DOHH2 (cell line): ENCODE results near the gene TEPSIN.

ENCODE experiments used
- EZH2phosphoT487 ChIP-seq: fragments of 200-600 bp; sonication (generic); IDR thresholded peaks from 2 replicates; pipeline ENCODE4 v1.6.1; 2017; ENCODE audit warnings: borderline replicate concordance, mild to moderate bottlenecking, antibody characterized with exemption, low read length, moderate library complexity, mixed read lengths
- TF ChIP-seq, protein P1 (sequence below): fragments of 200-600 bp; sonication (generic); IDR thresholded peaks from one replicate; pipeline ENCODE4 v1.5.1; 2014; ENCODE audit warnings: antibody characterized with exemption, mild to moderate bottlenecking, low read depth, low read length; ENCODE audit not compliant: poor library complexity, severe bottlenecking

DNA sequence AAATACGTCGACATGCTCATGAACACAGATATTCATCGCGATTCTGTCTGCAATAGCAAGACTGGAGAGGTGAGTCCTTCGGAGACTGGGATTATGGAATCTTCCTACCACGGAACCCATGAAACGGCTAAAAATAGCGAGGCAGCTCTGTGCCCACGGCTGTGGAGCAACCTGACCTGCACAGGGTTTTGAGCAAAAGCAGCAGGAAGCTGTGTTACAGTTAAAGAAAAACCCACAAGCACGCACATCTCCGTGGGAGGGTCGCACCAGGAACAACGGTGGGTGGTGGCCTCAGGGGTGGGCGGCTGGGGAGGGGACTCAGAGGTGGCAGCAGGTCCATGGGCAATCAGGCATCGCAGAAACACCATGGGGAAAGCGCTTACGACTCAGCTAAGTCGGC is 31.4 kb upstream of the TEPSIN start:
- no peak for TF ChIP-seq EZH2phosphoT487
- TF ChIP-seq, protein P1, sequence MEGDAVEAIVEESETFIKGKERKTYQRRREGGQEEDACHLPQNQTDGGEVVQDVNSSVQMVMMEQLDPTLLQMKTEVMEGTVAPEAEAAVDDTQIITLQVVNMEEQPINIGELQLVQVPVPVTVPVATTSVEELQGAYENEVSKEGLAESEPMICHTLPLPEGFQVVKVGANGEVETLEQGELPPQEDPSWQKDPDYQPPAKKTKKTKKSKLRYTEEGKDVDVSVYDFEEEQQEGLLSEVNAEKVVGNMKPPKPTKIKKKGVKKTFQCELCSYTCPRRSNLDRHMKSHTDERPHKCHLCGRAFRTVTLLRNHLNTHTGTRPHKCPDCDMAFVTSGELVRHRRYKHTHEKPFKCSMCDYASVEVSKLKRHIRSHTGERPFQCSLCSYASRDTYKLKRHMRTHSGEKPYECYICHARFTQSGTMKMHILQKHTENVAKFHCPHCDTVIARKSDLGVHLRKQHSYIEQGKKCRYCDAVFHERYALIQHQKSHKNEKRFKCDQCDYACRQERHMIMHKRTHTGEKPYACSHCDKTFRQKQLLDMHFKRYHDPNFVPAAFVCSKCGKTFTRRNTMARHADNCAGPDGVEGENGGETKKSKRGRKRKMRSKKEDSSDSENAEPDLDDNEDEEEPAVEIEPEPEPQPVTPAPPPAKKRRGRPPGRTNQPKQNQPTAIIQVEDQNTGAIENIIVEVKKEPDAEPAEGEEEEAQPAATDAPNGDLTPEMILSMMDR: no peak
